ENCODE data around the gene IFNA10.
"Not testable (repeated sequence)": the region's sequence is repeated elsewhere in the genome, so short reads cannot be mapped to it uniquely, and the experiment has no call there.

Gene IFNA10

GRCh38 chr9:21207043-21207442, at the start of gene IFNA10:
IFNA10 (minus strand) TSS chr9:21207143; CDS start chr9:21207097, 46 bp downstream.
- not testable (repeated sequence) for DNase-seq (ENCODE audit: low spot score)

- no peak for DNase-seq (ENCODE audit: low spot score)
Measured at GRCh38 chr9:21255538-21256212, 48.7 kb upstream of the IFNA10 start.

- peak; percentile 65 for DNase-seq (ENCODE audit: low spot score)
Measured at GRCh38 chr9:21252721-21253547, 46.0 kb upstream of the IFNA10 start.

- DNase-seq (ENCODE audit: low spot score), result no peak
Measured at GRCh38 chr9:21251638-21252037, 44.7 kb upstream of the IFNA10 start.

GRCh38 chr9:21251190-21251589, 44.2 kb upstream of the IFNA10 start:
- DNase-seq (ENCODE audit: low spot score), result no peak

- no peak for DNase-seq (ENCODE audit: low spot score)
Measured at GRCh38 chr9:21244836-21245235, 37.9 kb upstream of the IFNA10 start.

- DNase-seq (ENCODE audit: low spot score), result no peak
Measured at GRCh38 chr9:21239911-21240310, 33.0 kb upstream of the IFNA10 start, which contains the start of gene IFNA14. IFNA14 (minus strand) TSS chr9:21240005; CDS start chr9:21239935, 70 bp downstream.

GRCh38 chr9:21236360-21236714, 29.4 kb upstream of the IFNA10 start:
- DNase-seq (ENCODE audit: low spot score), result not testable (repeated sequence)

GRCh38 chr9:21235468-21236359, 28.8 kb upstream of the IFNA10 start:
- DNase-seq (ENCODE audit: low spot score), result peak; percentile 77

GRCh38 chr9:21234153-21234687, 27.3 kb upstream of the IFNA10 start:
- DNase-seq (ENCODE audit: low spot score), result no peak

GRCh38 chr9:21233258-21233657, 26.3 kb upstream of the IFNA10 start:
- DNase-seq (ENCODE audit: low spot score), result no peak

GRCh38 chr9:21228122-21228521, 21.2 kb upstream of the IFNA10 start, which contains the start of gene IFNA17:
IFNA17 (minus strand) TSS chr9:21228222; CDS start chr9:21228173, 49 bp downstream.
- DNase-seq (ENCODE audit: low spot score), result no peak

GRCh38 chr9:21217211-21217610, 10.3 kb upstream of the IFNA10 start, which contains the start of gene IFNA16:
IFNA16 (minus strand) TSS chr9:21217311; CDS start chr9:21217305, 6 bp downstream.
- not testable (repeated sequence) for DNase-seq (ENCODE audit: low spot score)

GRCh38 chr9:21213411-21214326, 6.7 kb upstream of the IFNA10 start:
- peak; percentile 2 for DNase-seq (ENCODE audit: low spot score)

- not testable (repeated sequence) for DNase-seq (ENCODE audit: low spot score)
Measured at GRCh38 chr9:21212160-21212559, 5.2 kb upstream of the IFNA10 start.

GRCh38 chr9:21210782-21211181, 3.8 kb upstream of the IFNA10 start:
- DNase-seq (ENCODE audit: low spot score), result not testable (repeated sequence)

GRCh38 chr9:21210311-21210710, 3.4 kb upstream of the IFNA10 start:
- DNase-seq (ENCODE audit: low spot score), result no peak

- no peak for DNase-seq (ENCODE audit: low spot score)
Measured at GRCh38 chr9:21205204-21205603, 1.7 kb downstream of the IFNA10 start.

- not testable (repeated sequence) for DNase-seq (ENCODE audit: low spot score)
Measured at GRCh38 chr9:21202105-21202504, 4.8 kb downstream of the IFNA10 start, which contains the start of gene IFNA7. IFNA7 (minus strand) TSS chr9:21202205; CDS start chr9:21202165, 40 bp downstream.
